ENCODE measurements around the gene CSAD. TPM values are rescaled to one million over a fixed set of nuclear protein-coding genes. Genes with fewer than 3 reads are reported as not detected.

Gene CSAD
- total and polyA plus RNA-seq, 2 of the 13 experiments (the other 11 are each of a cell fraction or from before 2014, with no cell fraction given) = 7.2 to 23.5 TPM

GRCh38 chr12:53166837-53167236, 13.9 kb downstream of the CSAD start:
- POLR2A ChIA-PET = no interaction called here
- intact Hi-C loops (cut with micrococcal nuclease; ENCODE audit: unreplicated experiment) (no loop called here), in situ Hi-C loops (cut with HindIII; ENCODE audit: extremely low pct_ligation_motif_present, low pct_unique_long_range_greater_than_20kb) (no loop called here)
- ATAC-seq (no peak), DNase-seq (ENCODE audit: low spot score) (no peak), FAIRE-seq (no peak)
- no peak for TF ChIP-seq LRRFIP1 (CRISPR knock-in tag; conservative IDR thresholded peaks at IDR 0.05)
- TF ChIP-seq TBL1XR1 (IDR thresholded peaks at IDR 0.05; ENCODE audit: borderline replicate concordance, low read length, partially characterized antibody) = no peak
- no peak for TF ChIP-seq IRF1 (CRISPR knock-in tag; IDR thresholded peaks at IDR 0.05; ENCODE audit: low read depth)
- no peak for TF ChIP-seq TEF (CRISPR knock-in tag; IDR thresholded peaks at IDR 0.05)
- no peak for TF ChIP-seq WIZ (CRISPR knock-in tag; IDR thresholded peaks at IDR 0.05)
- no peak for TF ChIP-seq TFAP4 (IDR thresholded peaks at IDR 0.05; ENCODE audit: borderline replicate concordance, low read depth)
- Histone ChIP-seq H3K27me3 (ENCODE audit: control insufficient read depth in 1 of 2, insufficient read depth in 2 of 2, low read length in 2 of 2) (no peaks in the 10 kb centered on the region), H3K4me1 (ENCODE audit: insufficient read depth, low read length) (peaks cover 34% of the 10 kb centered on the region), H3K27ac (ENCODE audit: extremely low read length, insufficient read depth, low read length) (no peak overlapping the region), H4K20me1 (ENCODE audit: insufficient read depth, low read length) (no peaks in the 10 kb centered on the region), H3K36me3 (replicated peaks in 1 of 2; ENCODE audit: control insufficient read depth in 1 of 2, insufficient read depth in 2 of 2, low read length in 2 of 2) (no peaks in the 10 kb centered on the region), H3K79me2 (ENCODE audit: insufficient read depth, low read length) (no peaks in the 10 kb centered on the region), H2AFZ (ENCODE audit: low read length) (no peak overlapping the region), H3K9ac (ENCODE audit: insufficient read depth, low read depth, low read length) (no peak overlapping the region), H3K4me3 (replicated peaks in 1 of 3; ENCODE audit: insufficient read depth in 1 of 3, low read depth in 2 of 3, low read length in 3 of 3) (no peak overlapping the region), H3K4me2 (ENCODE audit: low read depth, low read length) (no peak overlapping the region), H3K9me3 (ENCODE audit: low read length) (no peaks in the 10 kb centered on the region)
- no TSS peak for BruUV-seq (replicated peaks)
- CTCF ChIA-PET (ENCODE audit: low intra/inter-chr PET ratio, low total read pairs) = no interaction called here

All from HepG2 (cell line).